OCI-LY7 (cell line): ENCODE measurements around the gene CACNB2. TPM values are rescaled to one million over a fixed set of nuclear protein-coding genes. Genes with fewer than 3 reads are reported as not detected.

Experiments
- BruUV-seq: library from RNA; stranded (reverse); fragments of 400-500 nt; replicated peaks from 2 replicates; lab custom pipeline; 2021; lab: Mats Ljungman, UMichigan
- CTCF ChIA-PET: fragments of 300-600 bp; sonication (Branson Sonifier 250); formaldehyde crosslinking; loops from one replicate; lab custom pipeline; 2022; ENCODE audit warnings: antibody characterized with exemption; ENCODE audit not compliant: unreplicated experiment; lab: Charles Lee
- POLR2A ChIA-PET: fragments of 300-600 bp; sonication (Branson Sonifier 250); formaldehyde crosslinking; loops from one replicate; lab custom pipeline; 2022; ENCODE audit warnings: antibody characterized with exemption; lab: Charles Lee
- DNase-seq: peaks from one replicate; pipeline ENCODE4 v3.0.0-alpha.2; 2015; ENCODE audit warnings: low spot score
- H2AFZ ChIP-seq: fragments of 200-600 bp; sonication (generic), shearing (Covaris generic); 2 replicates; pipeline ENCODE4 v1.6.1; 2014; ENCODE audit warnings: mild to moderate bottlenecking, antibody characterized with exemption, low read length, moderate library complexity
- H3K27ac ChIP-seq: fragments of 200-600 bp; sonication (generic); 2 replicates; pipeline ENCODE4 v1.5.1; 2014; ENCODE audit warnings: mixed run types, low read depth, mild to moderate bottlenecking, moderate library complexity, low read length, inconsistent platforms; ENCODE audit not compliant: poor library complexity, severe bottlenecking
- H3K36me3 ChIP-seq: fragments of 200-600 bp; sonication (generic); 2 replicates; pipeline ENCODE4 v1.6.1; 2014; ENCODE audit warnings: mild to moderate bottlenecking, antibody characterized with exemption, low read length, moderate library complexity, mixed read lengths; ENCODE audit not compliant: insufficient read depth
- H3K4me1 ChIP-seq: fragments of 200-600 bp; sonication (generic); 2 replicates; pipeline ENCODE4 v1.5.1; 2014; ENCODE audit warnings: mild to moderate bottlenecking, low read length; ENCODE audit not compliant: insufficient read depth, poor library complexity, severe bottlenecking
- H3K4me2 ChIP-seq: fragments of 200-600 bp; sonication (generic); 2 replicates; pipeline ENCODE4 v1.6.1; 2014; ENCODE audit warnings: mild to moderate bottlenecking, low read length
- H3K4me3 ChIP-seq: fragments of 200-600 bp; sonication (generic); 2 replicates; pipeline ENCODE4 v1.5.1; 2014; ENCODE audit warnings: mild to moderate bottlenecking, low read depth, low read length; ENCODE audit not compliant: poor library complexity, severe bottlenecking
- H3K79me2 ChIP-seq: fragments of 200-600 bp; sonication (generic); 2 replicates; pipeline ENCODE4 v1.6.1; 2016; ENCODE audit warnings: low read depth, mild to moderate bottlenecking, low read length, moderate library complexity, mixed read lengths; ENCODE audit not compliant: insufficient read depth
- H3K9me2 ChIP-seq: fragments of 200-600 bp; sonication (generic); 2 replicates; pipeline ENCODE4 v1.6.1; 2016; ENCODE audit warnings: mild to moderate bottlenecking, low read length, mixed read lengths; ENCODE audit not compliant: insufficient read depth
- H3K9me3 ChIP-seq: fragments of 200-600 bp; sonication (generic); 2 replicates; pipeline ENCODE4 v1.6.1; 2014; ENCODE audit warnings: mild to moderate bottlenecking, mixed run types, low read length, mixed read lengths
- H4K20me1 ChIP-seq: fragments of 200-600 bp; sonication (generic); 2 replicates; pipeline ENCODE4 v1.6.1; 2014; ENCODE audit warnings: mild to moderate bottlenecking, antibody characterized with exemption, low read length, moderate library complexity, mixed read lengths; ENCODE audit not compliant: insufficient read depth
- CTCF ChIP-seq: fragments of 200-600 bp; sonication (generic); conservative IDR thresholded peaks from 2 replicates; pipeline ENCODE4 v1.5.1; 2014; ENCODE audit warnings: mild to moderate bottlenecking, antibody characterized with exemption, low read length, moderate library complexity, mixed read lengths
- EZH2phosphoT487 ChIP-seq: fragments of 200-600 bp; sonication (generic); IDR thresholded peaks from 2 replicates; pipeline ENCODE4 v1.6.1; 2018; ENCODE audit warnings: low read depth, borderline replicate concordance, mild to moderate bottlenecking, mixed run types, antibody characterized with exemption, low read length, moderate library complexity, mixed read lengths
- intact Hi-C: fragments of 100-400 bp; cut with micrococcal nuclease; formaldehyde crosslinking; loops from one replicate; pipeline ENCODE4 v1.10.0; 2022; ENCODE audit not compliant: unreplicated experiment
- total RNA-seq, 2 experiments: library from RNA; depleted of rRNA in 1 of 2; stranded (reverse); fragments of >200 nt in 1 of 2; shearing (Covaris generic) in 1 of 2; gene quantifications; 2 replicates each; pipeline ENCODE4 v1.2.3, GENCODE V29; 2014 to 2022

CACNB2 gene
- total RNA-seq, 2 experiments from 2014 or later = not detected

- Histone ChIP-seq H4K20me1 (no peaks in the 10 kb centered on the region), H3K27ac (no peak overlapping the region), H3K9me3 (no peaks in the 10 kb centered on the region), H3K4me2 (no peak overlapping the region), H2AFZ (no peak overlapping the region), H3K4me3 (no peak overlapping the region), H3K9me2 (no peaks in the 10 kb centered on the region), H3K4me1 (no peaks in the 10 kb centered on the region), H3K36me3 (no peaks in the 10 kb centered on the region), H3K79me2 (no peaks in the 10 kb centered on the region)
- no TSS peak for BruUV-seq
- intact Hi-C loops = no loop called here
- DNase-seq = no peak
- no peak for TF ChIP-seq CTCF
- TF ChIP-seq EZH2phosphoT487 = no peak
- ChIA-PET CTCF (no interaction called here), POLR2A (no interaction called here)
These were observed 323.5 kb downstream of the CACNB2 start for GRCh38 chr10:18463673-18464211.

GRCh38 chr10:18469125-18469524 is 328.9 kb downstream of the CACNB2 start:
- no peak overlapping the region for H3K4me2 ChIP-seq
- TF ChIP-seq EZH2phosphoT487 (no peak), CTCF (no peak)
- H3K9me3 ChIP-seq = no peaks in the 10 kb centered on the region
- H3K4me3 ChIP-seq = no peak overlapping the region
- no TSS peak for BruUV-seq
- no peaks in the 10 kb centered on the region for H4K20me1 ChIP-seq
- H3K79me2 ChIP-seq = no peaks in the 10 kb centered on the region
- no peak for DNase-seq
- CTCF ChIA-PET = no interaction called here
- POLR2A ChIA-PET = no interaction called here
- no peaks in the 10 kb centered on the region for H3K36me3 ChIP-seq
- H3K27ac ChIP-seq = no peak overlapping the region
- no peaks in the 10 kb centered on the region for H3K4me1 ChIP-seq
- intact Hi-C loops = no loop called here
- H3K9me2 ChIP-seq = no peaks in the 10 kb centered on the region
- H2AFZ ChIP-seq = no peak overlapping the region

GRCh38 chr10:18472977-18473376 is 332.8 kb downstream of the CACNB2 start:
- TF ChIP-seq EZH2phosphoT487 = no peak
- peak; percentile 66 for TF ChIP-seq CTCF
- no peaks in the 10 kb centered on the region for H3K4me1 ChIP-seq
- POLR2A ChIA-PET = no interaction called here
- H4K20me1 ChIP-seq = no peaks in the 10 kb centered on the region
- H3K9me3 ChIP-seq = no peaks in the 10 kb centered on the region
- no TSS peak for BruUV-seq
- H3K27ac ChIP-seq = no peak overlapping the region
- intact Hi-C loops = no loop called here
- H3K79me2 ChIP-seq = no peaks in the 10 kb centered on the region
- H3K9me2 ChIP-seq = no peaks in the 10 kb centered on the region
- no peak overlapping the region for H2AFZ ChIP-seq
- H3K4me2 ChIP-seq = no peak overlapping the region
- no peak overlapping the region for H3K4me3 ChIP-seq
- CTCF ChIA-PET = no interaction called here
- H3K36me3 ChIP-seq = no peaks in the 10 kb centered on the region
- peak; percentile 7 for DNase-seq
